Sciatic nerve (tissue), 2 donors: ENCODE measurements around the gene VARS1. TPM values are rescaled to one million over a fixed set of nuclear protein-coding genes. Genes with fewer than 3 reads are reported as not detected.
"Not testable (repeated sequence)": the region's sequence is repeated elsewhere in the genome, so short reads cannot be mapped to it uniquely, and the experiment has no call there.

Experiments used
- ATAC-seq: fragments of 200-7000 bp; cut with Tn5 transposase; one replicate; pipeline ENCODE4 v1.9.1; 2020; ENCODE audit warnings: mild to moderate bottlenecking, moderate library complexity
- DNase-seq: peaks from one replicate; pipeline ENCODE4 v3.0.0-alpha.2; 2020; ENCODE audit warnings: low spot score
- intact Hi-C: fragments of 100-400 bp; cut with DNase I; formaldehyde crosslinking; loops from one replicate; pipeline ENCODE4 v1.14.2; 2022
- total RNA-seq: library from RNA; stranded (reverse); fragmentation: NEBNext Ultra II Directional; extraction: Animal tissue kit (Norgen Biotek cat#: 25700); gene quantifications from one replicate; pipeline ENCODE4 v1.2.1, GENCODE V29; 2021
- donor health status: DM: no; HTN: no; CAD: no.
- donor health status: DM: no; HTN: no; CAD: no.

Gene VARS1
- total RNA-seq, 1 donor from 2014 or later = 42.3 TPM

DNA sequence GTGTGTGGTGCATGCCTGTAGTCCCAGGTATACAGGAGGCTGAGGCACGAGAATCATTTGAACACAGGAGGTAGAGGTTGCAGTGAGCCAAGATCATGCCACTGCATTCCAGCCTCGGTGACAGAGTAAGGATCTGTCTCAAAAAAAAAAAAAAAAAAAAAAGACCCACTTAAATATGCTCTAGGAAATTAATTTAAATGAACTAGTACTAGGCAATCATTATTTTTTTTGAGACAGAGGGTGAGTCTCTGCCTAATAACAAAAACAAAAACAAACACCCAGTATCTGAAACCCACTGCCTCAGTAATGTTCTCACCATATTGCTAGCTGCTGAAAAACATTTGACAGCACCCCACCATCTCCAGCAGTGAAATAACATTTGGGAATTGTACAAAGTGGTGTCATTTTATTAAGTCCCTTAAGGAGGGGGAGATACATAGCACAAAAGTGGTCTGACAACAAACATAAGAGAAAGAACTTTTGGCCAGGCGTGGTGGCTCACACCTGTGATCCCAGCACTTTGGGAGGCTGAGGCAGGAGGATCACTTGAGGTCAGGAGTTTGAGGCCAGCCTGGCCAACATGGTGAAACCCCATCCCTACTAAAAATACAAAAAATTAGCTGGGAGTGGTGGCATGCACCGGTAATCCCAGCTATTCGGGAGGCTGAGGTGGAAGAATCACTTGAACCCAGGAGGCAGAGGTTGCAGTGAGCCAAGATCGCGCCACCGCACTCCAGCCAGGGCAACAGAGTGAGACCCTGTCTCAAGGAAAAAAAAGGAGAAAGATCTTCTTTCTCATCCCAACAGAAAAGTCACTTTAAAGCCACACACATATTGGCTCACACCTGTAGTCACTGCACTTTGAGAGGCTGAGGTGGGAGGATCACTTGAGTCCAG lies 5.7 kb upstream of the VARS1 start:
- DNase-seq, ATAC-seq, intact Hi-C loops: not testable (repeated sequence)

DNA sequence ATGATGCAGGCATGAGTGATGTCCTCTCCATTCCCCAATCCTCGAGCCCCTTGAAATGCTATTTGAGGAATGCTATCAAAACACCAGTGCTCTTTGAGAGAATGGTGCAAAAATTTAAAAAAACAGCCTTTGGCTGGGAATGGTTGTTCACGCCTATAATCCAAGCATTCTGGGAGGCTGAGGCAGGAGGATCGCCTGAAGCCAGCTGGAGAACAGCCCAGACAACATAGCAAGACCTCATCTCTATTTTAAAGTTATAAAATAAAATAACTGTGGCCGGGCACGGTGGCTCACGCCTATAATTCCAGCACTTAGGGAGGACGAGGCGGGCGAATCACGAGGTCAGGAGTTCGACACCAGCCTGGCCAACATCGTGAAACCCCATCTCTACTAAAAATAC lies 4.2 kb upstream of the VARS1 start:
- no peak for ATAC-seq
- no peak for DNase-seq
- intact Hi-C loops = no loop called here

DNA sequence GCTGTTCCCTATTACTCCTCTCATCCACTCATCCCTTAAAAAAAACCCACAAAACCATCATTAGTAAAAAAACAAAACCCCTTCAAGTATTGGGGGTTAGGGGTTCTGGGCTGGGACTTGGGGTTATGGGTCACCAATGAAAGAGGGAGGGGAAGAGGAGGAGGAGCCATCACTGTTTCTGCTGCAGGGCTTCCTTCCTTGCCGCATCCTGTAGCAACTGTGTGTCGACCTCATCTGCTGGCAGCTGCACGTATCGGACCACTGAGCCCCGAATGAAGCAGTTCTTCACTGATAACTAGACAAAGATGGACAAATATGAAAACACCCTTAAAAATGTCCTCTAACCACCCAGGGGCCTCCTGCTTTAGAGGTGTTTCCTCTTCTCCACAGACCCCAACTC lies 2.0 kb upstream of the VARS1 start:
- intact Hi-C loops = no loop called here
- no peak for DNase-seq
- no peak for ATAC-seq

DNA sequence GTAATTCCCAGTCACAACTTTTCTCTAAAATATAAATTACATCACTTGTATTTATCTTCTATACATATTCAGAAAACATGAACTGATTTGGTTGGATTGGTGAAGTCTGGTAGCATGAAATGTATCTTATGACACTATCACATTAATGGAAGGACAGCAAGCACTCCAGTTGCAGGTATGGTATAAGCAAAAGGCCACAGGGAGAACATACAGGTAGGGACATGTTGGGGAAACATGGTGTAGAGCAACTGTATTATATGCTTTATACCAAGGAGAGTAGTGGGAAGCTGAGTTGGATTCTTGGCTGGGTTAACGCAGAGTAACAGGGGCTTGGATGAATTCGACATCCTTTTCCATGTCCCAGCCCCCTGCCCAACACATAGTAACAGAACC lies 1.4 kb upstream of the VARS1 start:
- intact Hi-C loops = no loop called here
- no peak for ATAC-seq
- DNase-seq = no peak

DNA sequence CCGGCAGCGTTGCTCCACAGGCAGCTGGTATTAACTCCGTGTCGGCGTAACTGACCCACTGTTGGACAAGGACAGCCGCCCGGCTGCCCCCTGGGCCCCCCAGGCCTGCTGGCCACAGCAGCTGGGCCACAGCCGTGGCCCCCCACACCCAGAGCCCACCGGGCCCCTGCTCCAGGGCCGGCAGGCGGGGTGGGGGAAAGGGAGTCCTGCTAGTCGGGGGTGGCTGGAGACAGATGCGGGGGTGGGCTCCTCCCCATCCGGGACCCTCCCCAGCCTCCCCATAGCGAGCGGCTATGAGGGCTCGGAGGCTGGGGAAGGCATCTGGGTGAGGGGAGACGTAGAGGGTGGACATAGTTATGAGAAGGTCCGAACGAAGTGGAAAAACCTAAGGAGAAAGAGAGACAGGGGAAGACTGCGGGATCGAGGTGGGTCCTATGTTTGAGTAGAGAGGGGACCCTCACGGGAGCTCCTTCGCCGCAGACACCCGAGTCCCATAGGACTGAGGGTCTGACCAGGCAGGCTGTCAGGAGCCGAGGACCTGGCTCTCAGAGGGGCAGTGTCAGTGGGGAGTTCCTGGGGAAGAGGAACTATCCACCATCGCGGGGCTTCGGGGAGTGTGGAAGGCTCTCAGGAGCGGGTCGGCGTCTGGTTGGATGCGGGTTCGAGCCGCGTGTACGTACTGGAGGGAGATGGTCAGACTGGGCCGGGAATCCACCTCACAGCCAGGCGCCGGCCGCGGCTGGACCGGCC lies 511 bp downstream of the VARS1 start:
- DNase-seq (no peak), ATAC-seq (peak; percentile 8)
- intact Hi-C loops = no loop called here

DNA sequence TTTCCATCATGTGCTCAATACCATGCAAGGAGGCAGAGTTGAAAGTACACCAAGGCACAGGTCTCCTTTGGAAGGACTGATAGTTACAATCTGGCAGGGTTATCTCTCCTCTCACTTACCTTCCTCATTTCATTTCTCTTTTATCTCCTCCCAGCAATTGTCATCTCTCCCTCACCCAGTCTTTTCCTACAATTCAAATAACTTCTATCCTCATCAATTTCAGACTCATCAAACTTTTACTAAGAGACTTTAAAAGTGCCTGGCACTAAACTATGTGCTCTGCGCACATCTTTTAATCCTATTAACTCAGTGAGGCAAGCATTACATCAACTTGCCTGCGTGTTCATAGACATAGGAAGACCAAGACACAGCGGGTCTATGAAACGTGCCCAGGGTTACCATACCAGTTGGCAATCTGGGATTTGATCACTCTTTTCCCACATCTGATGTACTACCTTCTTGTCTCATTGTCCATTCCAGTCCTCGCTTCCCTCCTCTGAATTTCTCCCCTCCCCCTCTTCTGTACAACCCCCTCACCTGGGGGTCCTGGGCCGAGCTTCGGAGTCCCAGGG lies 1.2 kb downstream of the VARS1 start:
- DNase-seq = no peak
- no peak for ATAC-seq
- intact Hi-C loops = no loop called here

DNA sequence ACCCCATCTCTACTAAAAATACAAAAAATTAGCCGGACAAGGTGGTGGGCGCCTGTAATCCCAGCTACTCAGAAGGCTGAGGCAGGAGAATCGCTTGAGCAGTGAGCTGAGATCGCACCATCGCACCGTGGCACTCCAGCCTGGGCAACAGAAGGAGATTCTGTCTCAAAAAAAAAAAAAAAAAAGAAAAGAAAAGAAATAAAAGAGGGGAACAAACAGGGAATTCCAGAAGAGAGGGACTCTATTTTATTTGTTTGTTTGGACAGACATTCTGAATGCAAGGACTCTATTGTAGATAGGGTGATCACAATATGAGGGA lies 1.7 kb downstream of the VARS1 start:
- intact Hi-C loops, ATAC-seq: not testable (repeated sequence)

DNA sequence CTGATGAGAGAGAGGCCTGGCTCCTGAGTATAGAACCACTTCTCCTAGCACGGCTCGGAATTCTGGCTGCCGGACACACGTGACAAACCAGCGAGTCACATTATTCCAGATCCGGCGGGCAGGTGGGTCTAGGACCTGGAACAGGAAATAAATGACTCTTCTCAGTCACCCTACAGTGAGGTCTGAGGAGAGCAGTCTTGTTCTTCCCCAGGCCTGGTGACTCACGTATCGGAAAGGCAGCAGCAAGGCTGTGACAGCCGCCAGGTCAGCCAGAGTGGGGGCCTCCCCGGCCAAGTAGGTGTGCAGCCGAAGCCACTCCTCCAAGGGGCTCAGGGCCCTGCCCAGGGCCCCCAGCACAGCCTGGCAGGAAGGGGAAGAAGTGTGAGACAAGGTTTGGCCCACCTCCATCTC lies 2.8 kb downstream of the VARS1 start:
- no peak for ATAC-seq
- no peak for DNase-seq
- intact Hi-C loops = no loop called here

More for the DNA sequence above, 1.7 kb downstream of the VARS1 start:
- not testable (repeated sequence) for DNase-seq

DNA sequence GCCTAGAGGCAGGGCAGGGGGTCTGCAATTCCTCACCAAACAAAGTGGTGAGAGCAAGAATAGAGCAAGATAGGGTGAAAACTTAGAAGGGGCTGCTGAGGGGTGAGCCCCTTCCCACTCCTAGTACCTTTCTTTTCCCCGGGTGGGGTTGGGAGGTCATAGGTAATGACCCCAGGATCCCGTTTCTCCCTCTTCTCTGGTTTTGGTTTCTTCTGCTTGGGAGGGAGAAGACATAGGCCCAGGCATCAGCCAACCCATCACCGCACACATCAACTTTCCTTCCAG lies 3.5 kb downstream of the VARS1 start:
- intact Hi-C loops = no loop called here
- ATAC-seq (no peak), DNase-seq (no peak)

DNA sequence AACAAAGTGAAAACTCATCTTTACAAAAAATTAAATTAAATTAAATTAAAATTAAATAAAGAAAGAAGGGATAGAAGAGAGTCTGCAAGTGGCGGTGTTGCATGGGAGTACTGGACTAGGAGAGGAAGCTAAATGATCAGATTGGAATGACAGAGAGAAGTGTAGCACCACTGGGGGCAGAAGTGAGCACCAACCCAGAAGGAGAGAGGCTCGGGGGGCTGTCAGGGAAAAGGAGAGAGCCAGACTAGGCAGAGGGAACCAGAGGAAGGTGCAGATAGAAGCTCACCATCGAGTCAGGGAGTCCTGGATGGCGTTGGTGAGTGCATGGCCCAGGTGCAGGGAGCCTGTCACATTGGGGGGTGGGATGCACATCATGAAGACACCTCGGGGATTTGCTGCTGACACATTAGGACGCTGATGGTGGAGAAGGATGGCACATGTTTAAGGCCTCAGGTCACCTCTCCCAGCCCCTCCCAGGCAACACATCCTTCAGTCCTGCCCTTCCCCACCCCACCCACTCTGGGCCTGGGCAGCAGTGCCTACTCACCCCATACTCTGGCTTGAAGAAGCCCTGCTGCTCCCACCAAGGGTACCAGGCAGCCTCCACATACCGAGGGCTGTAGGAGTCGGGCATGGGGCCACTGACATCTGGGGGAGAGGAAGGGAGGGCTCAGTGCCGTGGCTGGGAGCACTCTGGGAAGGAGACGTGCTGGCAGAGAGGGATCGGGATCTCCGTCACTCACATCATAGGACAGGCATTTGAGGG lies 4.0 kb downstream of the VARS1 start:
- intact Hi-C loops = no loop called here
- DNase-seq = no peak
- ATAC-seq = no peak

DNA sequence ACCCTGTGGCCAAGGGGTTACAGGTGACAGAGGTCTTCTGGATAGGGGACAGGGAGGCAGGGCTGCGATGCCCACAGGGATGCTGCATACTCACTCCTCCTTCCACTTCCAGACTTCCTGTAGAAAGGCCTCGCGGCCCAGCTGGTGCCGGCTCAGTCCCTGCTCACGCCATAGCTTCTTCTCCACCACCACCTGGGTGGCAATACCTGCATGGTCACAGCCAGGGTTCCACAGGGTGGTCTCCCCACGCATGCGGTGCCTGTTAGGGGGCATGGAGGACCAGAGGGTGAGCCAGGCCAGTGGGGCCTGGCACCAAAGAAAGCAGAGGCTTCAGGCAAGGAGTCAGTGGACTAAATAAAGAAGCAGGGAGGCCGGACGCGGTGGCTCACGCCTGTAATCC lies 10.1 kb downstream of the VARS1 start:
- no peak for DNase-seq
- no peak for ATAC-seq
- intact Hi-C loops = no loop called here

DNA sequence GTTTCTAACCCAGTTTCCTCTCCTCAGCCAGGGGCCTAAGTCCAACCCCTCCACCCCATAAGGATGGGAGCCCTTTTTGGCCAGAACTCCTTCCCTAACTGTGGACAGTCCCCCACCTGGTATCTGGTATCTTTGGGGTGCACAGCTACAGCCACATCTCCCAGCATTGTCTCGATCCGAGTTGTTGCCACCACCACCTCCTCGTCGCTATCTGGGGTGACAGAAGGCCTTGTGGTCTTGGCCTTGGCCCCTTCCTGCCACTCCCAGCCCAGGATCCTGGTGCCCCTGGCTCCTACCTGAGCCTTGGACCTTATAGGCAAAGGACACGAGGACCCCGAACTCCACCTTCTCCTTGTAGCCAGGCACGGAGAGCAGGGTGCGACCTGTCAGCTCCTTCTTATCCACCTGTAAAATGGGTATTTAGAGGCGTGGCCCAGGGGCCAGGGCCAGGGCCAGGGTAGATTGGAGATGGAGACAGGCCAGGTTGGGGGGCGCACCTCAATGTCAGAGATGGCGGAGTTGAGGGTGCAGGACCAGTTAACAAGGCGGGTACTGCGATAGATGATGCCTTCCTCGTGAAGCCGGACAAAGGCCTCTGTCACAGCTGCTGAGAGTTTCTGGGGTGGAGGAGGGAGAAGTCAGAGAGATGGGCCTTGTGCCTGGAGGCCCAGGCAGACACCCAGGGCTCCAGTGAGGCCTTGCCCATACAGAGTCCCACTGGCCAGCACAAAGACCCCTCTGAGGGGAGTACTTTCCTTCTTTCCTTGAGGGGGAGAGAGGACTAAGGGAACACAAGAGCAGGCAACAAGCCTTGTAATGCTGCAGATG lies 11.2 kb downstream of the VARS1 start:
- intact Hi-C loops = no loop called here
- DNase-seq = no peak
- ATAC-seq = no peak

DNA sequence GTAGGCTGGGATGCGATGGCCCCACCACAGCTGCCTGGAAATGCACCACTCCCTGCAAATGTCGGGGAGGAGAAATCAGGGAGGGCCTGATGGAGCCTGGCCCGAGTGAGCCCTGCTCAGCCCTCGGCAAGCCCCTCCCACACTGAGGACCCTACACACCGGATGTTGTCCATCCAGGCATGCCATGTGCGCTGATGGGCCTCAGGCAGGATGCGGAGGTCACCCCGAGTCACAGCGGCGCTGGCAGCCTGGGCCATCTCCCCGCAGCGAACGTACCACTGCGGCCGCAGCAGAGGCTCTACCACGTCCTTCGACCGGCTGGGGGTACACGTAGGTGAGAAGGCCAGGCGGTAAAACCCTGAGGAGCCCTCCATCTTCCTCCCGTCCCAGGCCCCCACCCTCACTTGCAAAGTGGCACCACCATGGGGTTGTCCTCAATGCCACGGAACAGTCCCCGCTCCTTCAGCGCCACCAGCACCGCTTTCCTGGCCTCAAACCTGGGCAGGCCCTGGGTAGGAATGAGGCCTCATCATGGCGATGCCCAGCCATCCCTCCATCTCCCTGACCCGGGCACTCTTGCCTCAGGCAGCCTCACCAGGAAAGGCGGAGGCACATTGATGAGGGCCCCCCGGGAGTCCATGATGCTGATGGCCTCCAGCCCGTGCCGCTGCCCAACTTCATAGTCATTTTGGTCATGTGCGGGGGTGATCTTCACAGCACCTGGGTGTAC lies 13.3 kb downstream of the VARS1 start:
- intact Hi-C loops = no loop called here
- DNase-seq (no peak), ATAC-seq (no peak)

DNA sequence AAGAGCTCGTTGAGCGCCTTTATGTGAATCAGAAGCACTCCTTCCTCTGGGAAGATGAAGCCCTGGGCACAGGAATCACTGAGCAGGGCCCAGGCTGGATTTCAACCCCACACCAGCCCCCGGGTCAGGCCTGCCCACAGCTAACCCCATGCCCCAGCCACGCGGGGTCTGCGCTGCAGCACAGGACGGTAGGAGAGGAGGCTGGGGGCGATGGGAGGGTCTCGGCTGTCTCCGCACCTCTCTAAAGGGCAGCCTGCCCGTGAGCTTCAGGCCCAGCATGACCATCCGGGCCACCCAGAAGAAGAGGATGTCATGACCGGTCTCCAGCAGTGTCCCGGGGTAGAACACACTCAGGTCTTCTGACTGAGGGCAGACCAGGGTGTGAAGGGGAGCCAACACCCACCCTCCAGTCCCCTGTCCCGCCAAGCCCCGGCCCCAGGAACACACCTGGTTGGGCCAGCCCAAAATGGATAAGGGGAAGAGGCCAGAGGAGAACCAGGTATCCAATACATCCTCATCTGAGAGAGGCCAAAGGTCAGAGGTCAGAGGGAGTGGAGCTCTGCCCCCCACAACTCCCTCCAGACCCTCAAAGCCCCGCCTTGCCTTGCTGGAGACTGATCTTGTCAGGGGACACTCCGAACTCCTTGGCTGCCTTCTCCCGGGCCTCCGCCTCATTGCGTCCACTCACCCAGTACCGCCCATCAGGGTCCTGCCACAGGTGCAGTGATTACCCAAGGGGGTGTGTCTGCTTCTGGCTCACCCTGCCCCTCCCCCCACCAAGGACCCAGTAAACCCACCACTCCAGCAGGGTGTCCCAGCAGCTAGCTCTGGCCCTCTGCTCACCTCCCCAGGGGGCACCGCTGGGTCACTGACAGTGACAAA lies 14.1 kb downstream of the VARS1 start:
- DNase-seq (no peak), ATAC-seq (no peak)
- intact Hi-C loops = no loop called here

DNA sequence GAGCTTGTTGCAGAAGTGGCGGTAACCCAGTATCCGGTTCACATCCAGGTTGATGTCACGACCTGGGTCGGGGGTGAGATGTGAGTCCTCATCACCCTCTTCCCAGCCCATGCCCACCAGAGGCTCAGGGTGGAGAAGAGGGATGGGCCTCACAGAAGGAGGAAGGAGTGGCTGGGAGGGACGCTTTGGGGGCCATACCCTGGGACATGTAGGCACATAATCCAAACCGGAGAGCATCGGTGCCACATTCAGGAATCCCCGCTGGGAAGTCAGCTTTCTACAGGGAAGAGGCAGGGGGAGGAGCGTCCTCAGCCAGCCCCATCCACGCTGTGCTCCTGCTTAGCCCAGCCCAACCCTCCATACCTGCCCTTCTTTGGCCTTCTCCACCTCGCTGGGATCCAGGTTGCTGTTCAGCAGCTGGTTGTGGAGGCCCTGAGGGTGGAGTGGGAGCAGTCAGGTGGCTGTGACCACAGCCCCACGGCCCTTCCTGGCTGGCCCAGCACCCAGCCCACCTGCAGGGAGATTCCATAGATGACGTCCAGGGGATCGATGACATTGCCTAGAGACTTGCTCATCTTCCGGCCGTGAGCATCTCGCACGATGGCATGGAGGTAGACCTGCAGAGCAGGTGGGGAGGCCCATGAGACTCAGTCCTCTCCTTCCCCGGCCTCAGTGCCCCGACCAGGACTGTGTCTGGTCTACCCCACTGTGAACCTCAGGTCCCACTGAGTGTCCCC lies 14.9 kb downstream of the VARS1 start:
- ATAC-seq = no peak
- intact Hi-C loops = no loop called here

DNA sequence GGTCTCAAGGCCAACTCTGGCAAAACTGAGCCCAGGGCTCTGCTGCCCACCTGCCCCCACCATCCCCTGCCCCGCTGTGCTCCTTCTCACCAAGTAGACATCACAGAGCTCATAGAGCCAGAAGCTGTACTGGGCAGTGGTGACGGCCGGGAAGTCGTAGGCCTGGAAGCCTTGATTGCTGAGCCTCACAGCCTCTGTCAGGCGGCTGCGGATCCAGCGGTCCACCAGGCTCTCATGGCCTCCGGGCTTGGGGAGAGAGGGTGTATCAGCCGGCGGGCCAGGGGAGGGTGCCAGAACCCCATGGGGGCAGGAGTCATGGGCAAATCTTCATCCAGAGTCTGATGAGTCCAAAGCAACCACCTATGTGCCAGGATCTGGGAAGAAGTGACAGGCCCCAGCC lies 15.6 kb downstream of the VARS1 start:
- no peak for DNase-seq
- ATAC-seq = no peak
- intact Hi-C loops = no loop called here

More for the DNA sequence above, 14.9 kb downstream of the VARS1 start:
- no peak for DNase-seq
